AG09319 (cell line): ENCODE data around the gene NSUN6.

Source experiments
- DNase-seq: peaks from one replicate; pipeline ENCODE4 v3.0.0-alpha.2; 2010; ENCODE audit warnings: low read depth; ENCODE audit errors: extremely low read depth
- CTCF ChIP-seq: IDR thresholded peaks from 2 replicates; pipeline ENCODE4 v1.5.1; 2011; ENCODE audit warnings: low read depth, mild to moderate bottlenecking, inconsistent platforms, low read length, moderate library complexity

Gene NSUN6

DNA sequence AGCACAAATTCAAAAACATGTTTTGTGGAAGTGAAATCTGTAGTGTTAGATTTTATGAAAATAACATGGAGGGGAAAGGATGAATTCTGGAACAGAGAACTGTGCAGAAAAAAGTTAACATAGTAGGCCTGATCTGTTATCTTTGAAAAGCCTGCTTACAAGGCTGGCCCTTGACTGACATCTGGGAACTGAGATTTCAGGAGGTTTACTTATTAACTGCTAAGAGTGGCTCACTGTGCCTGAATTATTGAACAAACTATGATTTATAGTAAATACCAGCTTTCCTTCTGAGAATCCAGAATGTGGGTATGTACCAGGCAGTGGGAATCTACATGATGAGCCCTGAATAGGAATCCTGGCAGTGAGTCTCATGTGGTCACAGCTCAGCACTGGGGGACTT is 30.5 kb downstream of the NSUN6 start:
- DNase-seq, result no peak
- TF ChIP-seq CTCF, result no peak

GRCh38 chr10:18619016-18619415 is 32.4 kb downstream of the NSUN6 start:
- TF ChIP-seq CTCF, result no peak
- no peak for DNase-seq

- no peak; the same call in 1 of the 2 replicates for TF ChIP-seq CTCF
- DNase-seq, result no peak
Observed at GRCh38 chr10:18616337-18616736, 35.0 kb downstream of the NSUN6 start.

DNA sequence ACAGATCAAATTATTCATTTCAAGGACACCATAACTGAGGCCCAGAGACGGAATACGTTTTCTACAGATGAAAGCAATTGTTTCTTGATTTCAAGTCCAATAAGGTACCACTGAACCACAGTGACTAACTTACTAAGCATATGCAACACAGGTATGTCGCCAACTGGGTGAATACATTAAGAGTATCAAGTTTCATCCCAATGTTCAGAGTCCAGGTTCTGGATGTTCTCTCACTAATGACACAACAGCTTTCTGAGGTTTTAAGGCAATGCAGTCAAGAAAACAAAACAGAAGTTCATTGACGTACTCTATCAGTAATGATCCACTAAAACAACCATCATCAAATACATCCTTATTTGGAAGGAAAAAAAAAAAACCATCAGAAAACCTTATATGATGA is 35.8 kb downstream of the NSUN6 start:
- no peak for TF ChIP-seq CTCF
- no peak for DNase-seq

DNA sequence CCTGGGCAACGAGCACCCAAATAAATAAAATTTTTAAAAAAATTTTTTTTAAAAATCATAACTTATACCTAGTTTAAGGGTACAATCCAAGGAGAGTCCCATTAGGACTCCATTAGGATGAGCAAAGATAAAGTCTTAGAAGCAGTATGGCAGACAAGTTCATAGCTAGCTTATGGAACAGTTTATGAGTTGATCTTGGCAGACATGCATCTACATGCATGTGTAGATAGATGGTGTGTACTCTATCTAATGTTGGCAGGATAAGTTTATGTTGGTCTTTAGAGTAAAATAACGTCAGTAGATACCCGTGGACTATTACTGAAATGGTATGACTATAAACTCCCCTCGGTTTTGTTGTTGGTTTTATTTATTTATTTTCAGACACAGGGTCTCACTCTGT is 40.2 kb downstream of the NSUN6 start:
- DNase-seq, result no peak
- no peak for TF ChIP-seq CTCF

GRCh38 chr10:18610517-18610916 is 40.9 kb downstream of the NSUN6 start:
- DNase-seq, result no peak
- no peak for TF ChIP-seq CTCF

- no peak for DNase-seq
- no peak for TF ChIP-seq CTCF
Observed at GRCh38 chr10:18608596-18608995, 42.8 kb downstream of the NSUN6 start.
